ENCODE measurements around the gene KCNQ2.

KCNQ2 gene

DNA sequence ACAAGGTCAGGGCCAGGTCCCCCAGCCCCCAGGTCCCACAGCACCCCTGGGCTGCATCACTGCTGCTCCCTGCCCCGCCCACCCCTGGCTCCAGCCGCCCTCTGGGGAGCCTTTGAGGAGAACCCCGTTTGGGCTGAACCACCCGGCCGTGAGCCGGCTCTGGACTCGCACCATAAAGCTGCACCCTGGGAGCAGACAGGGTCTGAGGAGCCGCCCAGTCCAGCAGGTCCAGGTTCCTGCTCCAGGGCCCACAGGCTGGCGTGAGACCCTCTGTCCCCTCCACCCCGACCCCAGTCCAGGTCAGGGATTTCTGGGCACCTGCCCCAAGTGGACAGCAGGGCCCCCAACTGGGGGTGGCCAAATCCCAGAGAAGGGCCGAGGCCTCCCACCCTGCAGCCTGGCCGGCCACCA lies 119.6 kb downstream of the KCNQ2 start:
- DNase-seq, result no peak
- H3K27me3 ChIP-seq, result peaks cover 0 to 53% of the 10 kb centered on the region in 2 donors
- H3K9me3 ChIP-seq, result no peaks in the 10 kb centered on the region
- intact Hi-C loops (cut with DNase I; ENCODE audit: low total_unique reads), result no loop called here
- H3K4me1 ChIP-seq, result peaks cover 0 to 12% (median 0%) of the 10 kb centered on the region in 4 donors
- H3K27ac ChIP-seq, result no peak overlapping the region
- TF ChIP-seq, protein P1, sequence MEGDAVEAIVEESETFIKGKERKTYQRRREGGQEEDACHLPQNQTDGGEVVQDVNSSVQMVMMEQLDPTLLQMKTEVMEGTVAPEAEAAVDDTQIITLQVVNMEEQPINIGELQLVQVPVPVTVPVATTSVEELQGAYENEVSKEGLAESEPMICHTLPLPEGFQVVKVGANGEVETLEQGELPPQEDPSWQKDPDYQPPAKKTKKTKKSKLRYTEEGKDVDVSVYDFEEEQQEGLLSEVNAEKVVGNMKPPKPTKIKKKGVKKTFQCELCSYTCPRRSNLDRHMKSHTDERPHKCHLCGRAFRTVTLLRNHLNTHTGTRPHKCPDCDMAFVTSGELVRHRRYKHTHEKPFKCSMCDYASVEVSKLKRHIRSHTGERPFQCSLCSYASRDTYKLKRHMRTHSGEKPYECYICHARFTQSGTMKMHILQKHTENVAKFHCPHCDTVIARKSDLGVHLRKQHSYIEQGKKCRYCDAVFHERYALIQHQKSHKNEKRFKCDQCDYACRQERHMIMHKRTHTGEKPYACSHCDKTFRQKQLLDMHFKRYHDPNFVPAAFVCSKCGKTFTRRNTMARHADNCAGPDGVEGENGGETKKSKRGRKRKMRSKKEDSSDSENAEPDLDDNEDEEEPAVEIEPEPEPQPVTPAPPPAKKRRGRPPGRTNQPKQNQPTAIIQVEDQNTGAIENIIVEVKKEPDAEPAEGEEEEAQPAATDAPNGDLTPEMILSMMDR (IDR thresholded peaks at IDR 0.05), result no peak
- H3K36me3 ChIP-seq, result no peaks in the 10 kb centered on the region
- H3K4me3 ChIP-seq, result no peak overlapping the region

DNA sequence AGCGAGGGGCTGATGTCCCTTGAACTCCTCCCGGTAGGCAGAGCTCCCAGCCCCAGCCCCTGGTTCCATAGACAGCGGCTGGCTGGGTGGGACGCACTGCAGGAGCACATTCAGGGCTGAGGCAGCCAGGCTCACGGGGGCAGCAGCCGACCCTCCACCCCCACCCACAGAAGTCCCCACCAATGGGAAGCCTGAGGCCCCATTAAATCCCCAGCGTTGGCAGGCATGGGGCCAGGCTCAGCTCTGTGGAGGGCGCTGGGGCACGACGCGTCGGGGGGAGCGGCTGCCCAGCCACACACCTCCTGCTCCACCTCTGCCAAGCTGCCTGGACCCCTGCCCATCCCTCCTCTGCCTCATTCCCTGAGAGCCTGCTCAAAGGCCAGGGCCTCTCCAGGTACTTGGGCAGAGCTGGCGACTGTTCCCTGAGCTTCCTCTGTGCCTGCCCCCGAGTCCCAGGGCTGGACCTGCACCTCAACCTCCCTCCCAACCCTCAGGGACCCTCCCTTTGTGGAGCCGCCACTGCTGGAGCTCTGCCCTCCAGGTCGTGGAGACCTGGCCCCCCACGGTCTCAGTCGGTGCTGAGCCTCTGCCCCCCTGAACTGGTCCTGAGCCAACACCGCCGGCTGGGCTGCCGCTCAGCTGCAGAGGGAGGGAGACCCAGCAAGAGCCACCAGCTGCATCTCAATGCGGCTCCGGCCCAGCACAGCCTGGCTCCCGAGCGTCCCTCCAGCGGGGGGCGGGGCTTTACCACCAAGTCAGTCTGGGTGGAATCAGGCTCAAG lies 120.5 kb downstream of the KCNQ2 start:
- Histone ChIP-seq H3K4me1 (peaks cover 0 to 11% (median 0%) of the 10 kb centered on the region in 4 donors), H3K27me3 (peaks cover 0 to 58% of the 10 kb centered on the region in 2 donors), H3K27ac (no peak overlapping the region), H3K4me3 (no peak overlapping the region), H3K36me3 (no peaks in the 10 kb centered on the region), H3K9me3 (no peaks in the 10 kb centered on the region)
- intact Hi-C loops (cut with DNase I; ENCODE audit: low total_unique reads), result no loop called here
- TF ChIP-seq, protein P1 (IDR thresholded peaks at IDR 0.05), result no peak
- DNase-seq, result no peak

DNA sequence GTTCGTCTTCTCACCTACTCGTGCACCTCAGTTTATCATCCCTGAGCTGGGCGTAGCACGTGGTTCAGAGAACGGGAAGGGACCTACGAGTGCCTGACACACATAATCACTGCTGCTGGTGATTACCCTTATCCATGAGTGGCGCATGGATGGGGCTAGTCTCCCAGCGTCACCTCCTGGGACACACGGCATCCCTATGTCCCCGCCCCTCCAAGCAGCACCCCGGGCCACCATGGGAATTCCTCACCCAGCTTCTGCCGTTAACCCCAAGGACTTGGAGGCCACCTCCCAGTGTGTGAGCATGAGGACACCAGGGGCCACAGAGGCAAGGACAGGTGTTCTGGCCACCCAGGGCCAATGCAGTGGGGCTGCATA lies 121.1 kb downstream of the KCNQ2 start:
- H3K36me3 ChIP-seq, result no peaks in the 10 kb centered on the region
- no peak overlapping the region for H3K4me3 ChIP-seq
- no peak for DNase-seq
- H3K4me1 ChIP-seq, result peaks cover 0 to 11% (median 0%) of the 10 kb centered on the region in 4 donors
- intact Hi-C loops (cut with DNase I; ENCODE audit: low total_unique reads), result no loop called here
- TF ChIP-seq, protein P1 (IDR thresholded peaks at IDR 0.05), result no peak
- H3K27ac ChIP-seq, result no peak overlapping the region
- no peaks in the 10 kb centered on the region for H3K9me3 ChIP-seq
- peaks cover 0 to 60% of the 10 kb centered on the region in 2 donors for H3K27me3 ChIP-seq

DNA sequence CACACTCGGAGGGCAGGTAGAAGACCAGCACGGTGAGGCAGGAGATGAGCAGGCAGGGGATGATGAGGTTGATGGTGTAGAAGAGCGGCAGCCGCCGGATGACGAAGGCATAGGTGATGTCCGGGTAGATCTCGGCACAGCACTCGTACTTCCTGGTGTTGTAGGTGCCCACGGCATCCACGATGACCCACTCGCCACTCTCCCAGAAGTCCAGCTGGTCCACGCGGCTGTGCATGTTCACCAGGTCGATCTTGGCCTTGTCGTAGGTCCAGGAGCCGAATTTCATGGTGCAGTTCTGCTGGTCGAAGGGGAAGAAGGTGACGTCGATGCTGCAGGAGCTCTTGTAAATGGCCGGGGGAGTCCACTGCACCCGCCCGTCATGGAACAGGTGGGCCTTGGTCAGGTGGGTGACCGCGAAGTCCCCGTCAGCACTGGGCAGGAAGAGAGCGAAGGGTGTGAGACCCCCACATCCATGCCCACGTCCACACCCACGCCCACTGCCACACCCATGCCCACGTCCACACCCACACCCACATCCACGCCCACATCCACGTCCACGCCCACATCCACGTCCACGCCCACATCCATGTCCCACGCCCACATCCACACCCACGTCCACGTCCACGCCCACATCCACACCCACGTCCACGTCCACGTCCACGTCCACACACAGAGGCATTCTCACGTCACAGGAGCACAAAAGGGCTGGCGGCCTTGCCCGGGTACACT lies 121.7 kb downstream of the KCNQ2 start:
- TF ChIP-seq, protein P1 (IDR thresholded peaks at IDR 0.05), result no peak
- Histone ChIP-seq H3K9me3 (no peaks in the 10 kb centered on the region), H3K27ac (no peak overlapping the region), H3K4me1 (peaks cover 0 to 16% (median 0%) of the 10 kb centered on the region in 4 donors), H3K4me3 (no peak overlapping the region), H3K36me3 (no peaks in the 10 kb centered on the region), H3K27me3 (peaks cover 0 to 63% of the 10 kb centered on the region in 2 donors)
- intact Hi-C loops (cut with DNase I; ENCODE audit: low total_unique reads), result no loop called here
- DNase-seq, result no peak
